Stimulated activated naive CD4-positive, alpha-beta T cell (primary cell): ENCODE measurements around the gene EIF2B2.

ENCODE experiments used
- DNase-seq, 6 experiments: peaks; one replicate each; lab custom pipeline; 2025; lab: John Stamatoyannopoulos, UW

The EIF2B2 gene

GRCh38 chr14:75044752-75045151, 42.0 kb downstream of the EIF2B2 start:
- no peak for DNase-seq

DNA sequence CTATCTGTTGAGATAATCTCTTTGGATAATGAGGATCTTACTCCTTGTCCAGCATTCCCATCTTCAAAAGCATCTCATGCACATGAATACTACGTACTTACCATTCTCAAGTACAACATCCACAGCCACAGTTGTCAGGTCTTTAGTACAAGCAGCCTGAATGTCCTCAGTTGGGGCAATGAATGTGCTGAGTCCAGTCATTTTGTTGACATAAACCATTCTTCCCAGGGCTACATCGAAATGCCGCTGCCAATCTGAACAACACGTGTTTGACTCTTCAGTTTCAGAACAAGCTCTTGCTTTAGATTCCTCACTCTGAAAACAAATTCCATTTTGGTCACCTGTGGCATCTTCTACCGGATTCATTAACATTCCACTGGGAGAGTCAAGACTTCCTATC, 43.6 kb downstream of the EIF2B2 start:
- DNase-seq = no peak

GRCh38 chr14:75046899-75047298, 44.2 kb downstream of the EIF2B2 start:
- no peak for DNase-seq

GRCh38 chr14:75047506-75047905, 44.8 kb downstream of the EIF2B2 start:
- no peak for DNase-seq

DNA sequence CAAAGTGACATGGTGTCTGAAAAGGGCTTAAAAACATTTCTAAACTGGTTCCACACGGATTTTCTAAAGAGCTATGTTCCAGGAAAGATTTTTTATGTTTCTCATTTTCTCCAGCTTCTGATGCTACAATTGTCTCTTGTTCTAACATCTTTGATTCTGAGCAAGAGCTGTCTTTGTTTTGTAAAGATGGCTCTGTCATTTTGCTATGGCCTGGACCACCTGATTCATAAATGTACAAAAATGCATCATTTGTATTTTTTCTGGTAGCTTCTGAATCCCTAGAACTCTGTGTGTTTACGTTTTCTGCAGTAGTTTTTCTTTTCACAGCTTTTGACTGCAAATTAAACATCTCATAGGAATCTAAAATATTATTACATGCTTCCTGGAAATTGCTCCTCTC, 45.4 kb downstream of the EIF2B2 start:
- no peak for DNase-seq

DNA sequence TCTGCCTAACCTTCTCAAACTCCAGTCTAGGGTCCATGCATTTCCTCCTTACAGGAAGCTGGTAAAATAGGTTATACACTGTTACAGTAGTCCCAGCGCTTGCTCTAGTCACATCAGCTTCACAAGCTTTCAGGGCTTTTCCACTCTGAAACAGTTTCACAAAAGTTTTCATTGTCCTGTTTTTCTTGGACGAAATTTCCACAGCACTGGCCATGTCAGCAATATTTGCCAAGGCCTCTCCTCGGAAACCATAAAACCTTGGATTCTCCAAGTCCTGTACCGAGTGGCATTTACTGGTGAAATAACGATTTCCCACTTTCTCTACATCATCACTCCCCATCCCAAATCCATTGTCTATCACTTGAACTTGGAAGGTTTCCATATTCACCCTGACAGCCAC, 46.4 kb downstream of the EIF2B2 start:
- no peak for DNase-seq

DNA sequence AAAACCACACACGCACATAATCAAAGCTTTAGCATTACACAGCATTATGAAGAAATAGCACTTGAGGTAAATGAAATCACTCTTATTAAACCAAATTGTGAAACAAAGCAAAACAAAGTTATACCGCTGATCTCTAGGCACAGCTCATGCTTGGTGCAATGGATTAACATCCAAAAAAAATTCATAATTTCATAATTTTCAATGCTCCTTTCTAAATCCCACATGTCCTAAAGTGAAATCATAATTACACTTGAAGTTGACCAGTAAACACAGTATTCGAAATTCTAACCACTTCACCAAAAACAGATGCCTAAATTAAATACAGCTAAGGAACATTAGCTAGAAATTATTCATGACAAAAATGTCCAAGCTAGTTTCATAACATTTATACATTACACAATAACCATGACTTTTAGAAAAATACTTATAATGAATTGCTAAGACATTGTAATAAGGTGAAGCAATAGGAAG, 47.0 kb downstream of the EIF2B2 start:
- DNase-seq = no peak

DNA sequence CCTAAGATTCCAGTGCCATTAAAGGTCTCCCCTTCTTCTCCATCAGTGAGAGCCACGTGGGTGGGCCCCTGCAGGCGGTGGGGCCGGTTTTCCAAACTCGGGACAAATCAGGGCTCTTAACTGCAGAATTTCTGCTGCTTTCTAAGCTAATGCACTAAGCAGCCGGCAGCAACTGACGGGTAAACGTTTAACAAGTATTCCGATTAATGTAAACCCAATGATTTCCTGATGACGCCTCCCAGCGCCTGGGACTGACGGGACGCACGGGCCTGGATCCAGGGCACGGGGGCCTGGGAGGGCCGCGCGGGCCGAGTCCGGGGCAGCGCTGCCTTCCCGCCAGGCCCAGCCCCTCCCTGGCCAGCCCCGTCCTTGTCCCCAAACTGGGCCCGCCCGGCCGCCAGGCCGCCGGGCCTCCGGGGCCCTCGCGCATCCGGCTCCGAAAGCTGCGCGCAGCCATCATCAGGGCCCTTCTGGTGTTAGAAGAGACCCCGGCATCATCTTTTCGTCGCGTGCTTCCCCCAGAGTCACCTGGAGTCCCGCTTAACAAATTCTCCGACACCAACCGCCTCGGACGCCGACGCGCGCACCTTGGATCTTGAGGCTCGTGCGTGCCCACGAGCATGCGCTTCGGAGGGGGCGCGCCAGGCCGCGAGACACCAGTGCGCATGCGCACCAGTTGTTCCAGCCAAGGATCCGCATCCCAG, 48.3 kb downstream of the EIF2B2 start, which contains the start of gene MLH3:
Gene MLH3, minus strand, starts transcription at position 616 of the 704 bp plus-strand sequence. CDS start 1,812 bp downstream, outside the sequence.
- peak; percentile 57 to 84 (median 73) for DNase-seq

DNA sequence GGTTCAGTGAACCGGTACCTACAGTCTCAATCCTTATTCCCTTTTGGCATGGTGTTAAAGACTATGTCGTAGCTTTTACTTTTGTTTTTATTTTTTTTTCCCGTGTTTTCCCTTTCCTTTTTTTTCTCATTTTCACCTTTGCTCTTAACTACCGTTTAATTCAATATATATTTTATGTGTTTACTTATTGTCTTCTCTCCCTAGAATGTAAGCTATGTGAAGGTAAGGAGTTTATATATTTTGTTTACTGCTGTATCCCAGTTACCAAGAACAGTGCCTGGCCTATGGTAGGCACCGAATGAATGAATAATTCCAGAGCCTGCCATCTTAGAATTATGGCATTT, 48.8 kb downstream of the EIF2B2 start:
- DNase-seq = no peak

- no peak for DNase-seq
Measured at GRCh38 chr14:75053396-75054291, 50.9 kb downstream of the EIF2B2 start.

DNA sequence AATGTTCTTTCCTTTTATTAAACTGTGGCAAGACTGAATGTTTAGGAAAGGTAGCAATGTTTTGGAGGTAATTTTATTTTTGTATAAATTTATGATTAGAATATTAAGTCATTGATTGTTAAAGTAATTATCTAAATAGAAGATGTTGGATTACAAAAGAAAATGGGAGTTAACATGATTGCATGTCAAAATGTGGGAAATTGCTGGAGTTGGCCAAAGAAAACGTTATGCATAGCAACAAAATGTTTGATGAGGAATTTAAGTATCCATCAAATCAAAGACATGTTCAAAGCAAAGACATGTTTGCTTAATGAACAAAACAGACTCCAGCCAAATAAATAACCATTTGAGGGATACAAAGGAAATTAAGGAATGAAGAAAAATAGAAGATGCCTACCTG, 51.7 kb downstream of the EIF2B2 start:
- DNase-seq = no peak

DNA sequence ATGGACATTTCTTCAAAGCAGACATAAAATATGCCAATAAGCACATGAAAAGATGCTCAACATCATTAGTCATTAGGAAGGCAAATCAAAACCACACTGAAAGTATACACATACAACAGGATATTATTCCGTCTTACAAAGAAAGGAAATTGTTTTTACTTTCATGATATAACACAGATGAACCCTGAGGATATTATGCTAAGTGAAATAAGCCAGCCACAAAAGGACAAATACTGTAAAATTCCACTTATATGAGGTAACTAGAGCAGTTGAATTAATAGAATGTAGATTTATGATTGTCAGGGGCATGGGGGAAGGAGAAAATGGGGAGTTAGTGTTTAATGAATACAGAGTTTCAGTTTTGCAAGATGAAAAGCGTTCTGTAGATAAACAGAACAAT, 56.9 kb downstream of the EIF2B2 start:
- no peak for DNase-seq

- DNase-seq = no peak
Measured at GRCh38 chr14:75060420-75060819, 57.7 kb downstream of the EIF2B2 start.
